Peyer's patch (tissue), 4 donors: ENCODE results near the gene C6orf141. TPM values are rescaled to one million over a fixed set of nuclear protein-coding genes. Genes with fewer than 3 reads are reported as not detected.

Experiments
- DNase-seq, 3 donors: peaks; one replicate each; pipeline ENCODE4 v3.0.0-alpha.2; 2017 to 2019
- H3K27ac ChIP-seq, 4 donors: fragments of 200-600 bp; sonication (generic); one replicate each; pipeline ENCODE4 v1.5.1; 2016 to 2019
- H3K27me3 ChIP-seq, 2 donors: fragments of 200-600 bp; sonication (generic); one replicate each; pipeline ENCODE4 v1.5.1; 2019
- H3K36me3 ChIP-seq, 3 donors: fragments of 200-600 bp; sonication (generic); one replicate each; pipeline ENCODE4 v1.5.1; 2016 to 2019
- H3K4me1 ChIP-seq, 4 donors: fragments of 200-600 bp; sonication (generic); one replicate each; pipeline ENCODE4 v1.5.1; 2016 to 2019
- H3K4me3 ChIP-seq, 4 donors: fragments of 200-600 bp; sonication (generic); 1 replicate in 3 of 4; 2 replicates in 1 of 4; pipeline ENCODE4 v1.5.1; 2016 to 2019; ENCODE audit warnings: mild to moderate bottlenecking in 1 of 4
- H3K9me3 ChIP-seq, 4 donors: fragments of 200-600 bp; sonication (generic); one replicate each; pipeline ENCODE4 v1.5.1; 2016 to 2019; ENCODE audit warnings: mild to moderate bottlenecking in 1 of 4
- POLR2A ChIP-seq, 2 donors: fragments of 450-650 bp; IDR thresholded peaks; one replicate each; pipeline ENCODE4 v1.5.1; 2017; ENCODE audit warnings: antibody characterized with exemption in 2 of 2, mild to moderate bottlenecking in 2 of 2, moderate library complexity in 2 of 2
- total RNA-seq, 4 donors: library from RNA; depleted of rRNA; stranded (reverse); fragments of >200 nt; gene quantifications; one replicate each; pipeline ENCODE4 v1.1.0, GENCODE V29; 2016
- TF ChIP-seq, protein P1 (sequence below), 6 experiments: fragments of 450-650 bp in 4 of 6; fragments of 200-600 bp in 2 of 6; sonication (generic) in 1 of 6; IDR thresholded peaks; one replicate each; pipeline ENCODE4 v1.5.1; 2017 to 2019; ENCODE audit warnings: antibody characterized with exemption in 6 of 6, mild to moderate bottlenecking in 3 of 6, moderate library complexity in 1 of 6

The C6orf141 gene
- total RNA-seq, 4 donors from 2014 or later: 4.9 to 8.6 (median 8.2) TPM; not detected in 1

DNA sequence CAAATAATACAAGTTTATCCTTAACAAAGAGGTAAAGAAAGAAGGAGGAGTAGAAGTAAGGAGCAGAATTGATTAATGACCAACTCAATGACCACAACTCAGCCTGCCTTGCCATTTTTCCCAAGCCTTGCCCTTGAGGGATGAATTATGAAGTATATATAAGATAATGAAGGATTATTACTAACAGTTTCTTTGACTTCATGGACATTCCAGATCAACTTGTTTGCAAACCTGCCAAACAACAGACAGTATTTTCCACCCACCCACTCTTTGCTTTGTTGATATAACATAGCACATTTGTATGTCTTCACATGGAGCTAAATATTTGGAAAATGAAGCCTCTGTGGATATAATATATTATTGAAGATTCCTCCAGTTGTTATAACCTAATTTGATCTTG is 9.9 kb upstream of the C6orf141 start:
- Histone ChIP-seq H3K4me3 (no peak overlapping the region), H3K4me1 (no peaks in the 10 kb centered on the region), H3K9me3 (no peaks in the 10 kb centered on the region), H3K27ac (no peak overlapping the region), H3K36me3 (no peaks in the 10 kb centered on the region), H3K27me3 (no peaks in the 10 kb centered on the region)
- DNase-seq: no peak
- TF ChIP-seq, protein P1, sequence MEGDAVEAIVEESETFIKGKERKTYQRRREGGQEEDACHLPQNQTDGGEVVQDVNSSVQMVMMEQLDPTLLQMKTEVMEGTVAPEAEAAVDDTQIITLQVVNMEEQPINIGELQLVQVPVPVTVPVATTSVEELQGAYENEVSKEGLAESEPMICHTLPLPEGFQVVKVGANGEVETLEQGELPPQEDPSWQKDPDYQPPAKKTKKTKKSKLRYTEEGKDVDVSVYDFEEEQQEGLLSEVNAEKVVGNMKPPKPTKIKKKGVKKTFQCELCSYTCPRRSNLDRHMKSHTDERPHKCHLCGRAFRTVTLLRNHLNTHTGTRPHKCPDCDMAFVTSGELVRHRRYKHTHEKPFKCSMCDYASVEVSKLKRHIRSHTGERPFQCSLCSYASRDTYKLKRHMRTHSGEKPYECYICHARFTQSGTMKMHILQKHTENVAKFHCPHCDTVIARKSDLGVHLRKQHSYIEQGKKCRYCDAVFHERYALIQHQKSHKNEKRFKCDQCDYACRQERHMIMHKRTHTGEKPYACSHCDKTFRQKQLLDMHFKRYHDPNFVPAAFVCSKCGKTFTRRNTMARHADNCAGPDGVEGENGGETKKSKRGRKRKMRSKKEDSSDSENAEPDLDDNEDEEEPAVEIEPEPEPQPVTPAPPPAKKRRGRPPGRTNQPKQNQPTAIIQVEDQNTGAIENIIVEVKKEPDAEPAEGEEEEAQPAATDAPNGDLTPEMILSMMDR (IDR thresholded peaks at IDR 0.05): no peak
- TF ChIP-seq POLR2A (IDR thresholded peaks at IDR 0.05): no peak

DNA sequence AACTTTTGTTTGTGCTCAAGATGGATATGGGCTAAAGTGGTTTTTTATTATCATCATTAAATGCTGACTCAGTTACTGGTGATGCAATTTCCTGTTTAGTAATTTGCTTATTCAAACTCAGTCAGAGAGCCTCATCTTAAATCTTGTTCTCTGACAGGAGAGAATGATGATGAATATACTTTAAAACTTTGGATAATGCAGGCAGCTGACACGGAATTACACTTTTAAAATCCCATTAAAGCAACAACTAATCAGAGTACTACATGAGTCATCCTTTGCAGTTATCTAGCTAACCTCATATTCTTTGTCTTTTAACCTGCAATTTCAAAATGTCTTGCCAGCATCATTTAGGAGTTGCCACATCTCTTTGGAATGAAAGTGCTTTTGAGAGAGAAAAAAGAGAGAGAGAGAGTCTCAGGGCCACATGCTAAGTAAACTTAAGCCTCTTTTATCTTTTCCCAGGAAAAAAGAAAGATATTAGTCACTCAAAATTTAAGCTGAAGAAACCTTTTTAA is 9.2 kb upstream of the C6orf141 start:
- Histone ChIP-seq H3K4me3 (no peak overlapping the region), H3K4me1 (no peaks in the 10 kb centered on the region), H3K36me3 (no peaks in the 10 kb centered on the region), H3K9me3 (no peaks in the 10 kb centered on the region), H3K27ac (no peak overlapping the region), H3K27me3 (no peaks in the 10 kb centered on the region)
- no peak for DNase-seq
- TF ChIP-seq, protein P1 (IDR thresholded peaks at IDR 0.05): no peak
- no peak for TF ChIP-seq POLR2A (IDR thresholded peaks at IDR 0.05)

DNA sequence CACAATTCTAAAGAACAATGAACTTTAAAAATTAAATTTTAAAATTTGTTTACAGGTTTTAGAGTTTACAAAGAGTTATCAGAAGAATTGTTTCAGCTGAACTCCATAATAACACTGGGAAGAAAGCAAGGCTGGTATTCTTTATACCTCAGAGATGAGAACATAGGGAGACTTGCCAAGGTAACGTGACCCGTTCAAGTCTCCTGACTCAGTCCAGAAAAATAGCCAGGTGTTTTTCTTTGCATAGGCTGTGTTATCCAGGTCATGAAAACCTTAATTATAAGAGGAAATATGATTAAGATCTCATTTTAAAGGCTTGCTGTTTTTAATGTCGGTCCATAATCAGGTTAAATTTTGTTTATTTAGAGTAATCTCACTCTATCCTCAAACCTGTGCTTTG is 8.5 kb upstream of the C6orf141 start:
- Histone ChIP-seq H3K36me3 (no peaks in the 10 kb centered on the region), H3K27ac (no peak overlapping the region), H3K27me3 (no peaks in the 10 kb centered on the region), H3K4me1 (no peaks in the 10 kb centered on the region), H3K9me3 (no peaks in the 10 kb centered on the region), H3K4me3 (no peak overlapping the region)
- TF ChIP-seq POLR2A (IDR thresholded peaks at IDR 0.05): no peak
- TF ChIP-seq, protein P1 (IDR thresholded peaks at IDR 0.05): no peak
- DNase-seq: no peak

DNA sequence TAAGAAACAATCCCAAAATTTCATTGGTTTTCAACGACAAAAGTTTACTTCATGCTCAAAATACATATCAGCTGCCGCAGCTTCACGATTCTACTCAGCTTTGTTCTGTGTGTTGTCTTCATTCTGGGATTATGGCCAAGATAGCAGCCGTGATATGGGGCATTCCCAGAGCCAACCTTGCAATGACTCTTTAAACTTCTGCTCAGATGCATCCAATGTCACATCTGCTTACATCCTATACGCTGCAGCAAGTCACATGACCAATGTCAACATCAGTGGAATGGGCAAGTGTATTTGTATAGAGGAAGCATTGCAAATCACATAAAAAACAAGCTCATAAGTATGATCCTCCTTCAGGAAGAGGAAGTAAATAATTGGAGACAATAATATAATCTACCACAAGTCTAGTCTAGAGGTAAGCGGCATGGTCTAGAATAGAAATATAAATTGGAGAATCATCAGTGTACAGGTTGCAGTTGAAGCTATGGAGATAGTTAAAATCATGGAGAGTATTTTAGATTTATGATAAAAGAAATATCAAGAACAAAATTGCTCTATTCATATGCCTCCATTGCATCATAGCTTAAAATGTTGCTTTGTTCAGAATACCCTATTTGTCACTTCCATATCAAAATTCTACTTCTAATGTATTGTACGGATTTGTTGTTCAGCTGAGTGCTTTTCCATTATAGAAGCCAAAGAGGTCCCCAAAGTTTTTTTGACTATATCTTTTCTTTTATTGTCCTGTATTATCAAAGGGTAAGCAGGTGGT is 7.2 kb upstream of the C6orf141 start:
- Histone ChIP-seq H3K4me1 (no peaks in the 10 kb centered on the region), H3K27me3 (no peaks in the 10 kb centered on the region), H3K9me3 (no peaks in the 10 kb centered on the region), H3K27ac (no peak overlapping the region), H3K36me3 (no peaks in the 10 kb centered on the region), H3K4me3 (no peak overlapping the region)
- TF ChIP-seq, protein P1 (IDR thresholded peaks at IDR 0.05): no peak
- TF ChIP-seq POLR2A (IDR thresholded peaks at IDR 0.05): no peak
- no peak for DNase-seq

DNA sequence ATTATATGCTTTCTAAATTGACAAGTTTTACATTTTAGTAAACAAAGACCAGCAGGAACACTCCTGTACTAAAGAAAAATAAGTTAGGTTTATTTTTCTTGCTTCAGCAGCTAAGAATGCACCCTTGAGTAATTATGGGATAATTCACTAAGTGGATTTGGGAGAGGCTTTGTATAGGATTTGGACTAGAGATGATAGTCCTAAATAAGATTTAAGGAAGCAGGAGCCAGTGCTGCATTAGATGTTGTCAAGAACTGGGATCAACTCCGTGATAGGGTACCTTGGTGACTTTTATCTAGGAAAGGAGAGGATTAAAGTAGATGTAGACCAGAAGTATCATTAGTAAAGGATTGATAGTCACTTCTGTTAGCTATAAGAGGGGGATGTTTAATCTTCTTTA is 4.1 kb upstream of the C6orf141 start:
- peaks cover 0 to 9% (median 2%) of the 10 kb centered on the region in 4 donors for H3K4me1 ChIP-seq
- no peaks in the 10 kb centered on the region for H3K9me3 ChIP-seq
- no peaks in the 10 kb centered on the region for H3K36me3 ChIP-seq
- no peak overlapping the region for H3K27ac ChIP-seq
- TF ChIP-seq, protein P1 (IDR thresholded peaks at IDR 0.05): no peak
- TF ChIP-seq POLR2A (IDR thresholded peaks at IDR 0.05): no peak
- no peaks in the 10 kb centered on the region for H3K27me3 ChIP-seq
- no peak for DNase-seq
- no peak overlapping the region for H3K4me3 ChIP-seq
